ENCODE results near the gene OSBPL8. TPM values are rescaled to one million over a fixed set of nuclear protein-coding genes. Genes with fewer than 3 reads are reported as not detected.
"Not testable (repeated sequence)": the region's sequence is repeated elsewhere in the genome, so short reads cannot be mapped to it uniquely, and the experiment has no call there.

The OSBPL8 gene
- total RNA-seq, 2 experiments from 2014 or later = 69.8 to 73.7 TPM

DNA sequence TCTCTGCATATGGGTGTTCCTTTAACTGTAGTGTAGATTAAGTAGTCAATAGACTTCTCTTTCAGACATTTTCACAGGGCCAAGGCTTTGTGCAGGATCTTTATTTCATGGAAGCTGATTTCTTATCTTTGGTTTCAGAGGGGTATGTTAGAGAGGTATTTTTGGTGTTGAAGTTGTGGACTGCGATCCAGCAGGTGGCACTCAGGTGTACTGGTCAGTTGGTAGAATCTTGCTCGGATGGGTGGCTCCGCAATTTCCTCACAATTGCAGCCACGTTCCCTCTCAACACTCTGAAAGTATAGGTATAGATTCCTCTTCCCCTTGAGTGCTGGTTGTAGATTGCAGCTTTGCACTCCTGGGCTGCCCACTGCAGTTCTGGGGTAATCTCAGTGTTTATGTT is 44.3 kb downstream of the OSBPL8 start:
- Mint-ChIP-seq H3K36me3 (peaks cover 13% of the 10 kb centered on the region), H3K4me1 (ENCODE audit: low read depth) (peaks cover 27% of the 10 kb centered on the region), H3K9me3 (peaks cover 33% of the 10 kb centered on the region), H3K27ac (no peak overlapping the region), H3K27me3 (no peaks in the 10 kb centered on the region), H3K4me3 (no peak overlapping the region)
- DNase-seq = no peak
- ChIA-PET POLR2A (no interaction called here), CTCF (no interaction called here)
- intact Hi-C loops (cut with micrococcal nuclease) = no loop called here

DNA sequence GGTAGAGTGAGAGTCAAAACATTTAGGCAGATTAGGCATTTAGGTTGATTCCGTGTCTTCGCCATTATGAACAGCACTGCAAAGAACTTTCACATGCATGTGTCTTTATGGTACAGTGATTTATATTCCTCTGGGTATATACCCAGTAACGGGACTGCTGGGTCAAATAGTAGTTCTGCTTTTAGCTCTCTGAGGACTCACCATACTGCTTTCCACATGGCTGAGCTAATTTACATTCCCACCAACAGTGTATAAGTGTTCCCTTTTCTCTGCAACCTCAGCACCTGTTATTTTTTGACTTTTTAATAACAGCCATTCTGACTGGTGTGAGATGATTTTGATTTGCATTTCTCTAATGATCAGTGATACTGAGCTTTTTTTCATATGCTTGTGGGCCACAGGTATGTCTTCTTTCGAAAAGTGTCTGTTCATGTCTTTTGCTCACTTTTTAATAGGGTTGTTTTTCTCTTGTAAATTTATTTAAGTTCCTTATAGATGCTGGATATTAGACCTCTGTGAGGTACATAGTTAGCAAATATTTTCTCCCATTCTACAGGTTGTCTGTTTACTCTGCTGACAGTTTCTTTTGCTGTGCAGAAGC is 48.4 kb downstream of the OSBPL8 start:
- H3K4me1 Mint-ChIP-seq (ENCODE audit: low read depth); H3K36me3 Mint-ChIP-seq; intact Hi-C loops (cut with micrococcal nuclease); H3K27ac Mint-ChIP-seq; H3K4me3 Mint-ChIP-seq; DNase-seq; CTCF ChIA-PET; POLR2A ChIA-PET; H3K27me3 Mint-ChIP-seq: not testable (repeated sequence)
- H3K9me3 Mint-ChIP-seq = peaks cover 28% of the 10 kb centered on the region

DNA sequence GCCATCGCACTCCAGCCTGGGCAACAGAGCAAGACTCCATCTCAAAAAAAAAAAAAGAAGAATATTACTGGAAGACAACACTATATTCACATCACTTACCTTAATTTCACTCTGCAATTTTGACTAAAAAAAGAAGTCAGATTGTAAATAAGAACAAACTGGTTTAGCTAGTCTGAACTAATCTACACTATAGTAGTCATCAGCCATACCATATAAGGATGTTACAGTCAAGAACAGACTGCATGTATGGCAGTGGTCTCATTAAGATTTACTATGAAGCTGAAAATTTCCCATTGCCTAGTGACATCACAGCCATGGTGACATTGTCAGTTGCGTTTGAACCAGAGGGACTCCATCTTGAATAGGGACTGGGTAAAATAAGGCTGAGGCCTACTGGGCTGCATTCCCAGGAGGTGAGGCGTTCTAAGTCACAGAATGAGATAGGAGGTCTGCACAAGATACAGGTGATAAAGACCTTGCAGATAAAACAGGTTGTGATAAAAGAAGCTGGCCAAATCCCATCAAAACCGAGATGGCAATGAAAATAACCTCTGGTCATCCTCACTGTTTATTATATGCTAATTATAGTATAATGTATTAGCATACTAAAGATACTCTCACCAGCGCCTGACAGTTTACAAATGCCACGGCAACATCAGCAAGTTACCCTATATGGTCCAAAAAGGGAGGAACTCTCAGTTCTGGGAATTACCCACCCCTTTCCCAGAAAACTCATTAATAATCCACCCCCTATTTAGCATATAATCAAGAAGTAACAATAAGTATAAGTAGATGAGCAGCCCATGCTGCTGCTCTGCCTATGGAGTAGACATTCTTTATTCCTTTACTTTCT is 51.2 kb downstream of the OSBPL8 start:
- Mint-ChIP-seq H3K9me3 (peaks cover 21% of the 10 kb centered on the region), H3K27me3 (no peaks in the 10 kb centered on the region), H3K4me3 (no peak overlapping the region), H3K36me3 (peaks cover 11% of the 10 kb centered on the region), H3K4me1 (ENCODE audit: low read depth) (peaks cover 8% of the 10 kb centered on the region), H3K27ac (no peak overlapping the region)
- DNase-seq = no peak
- intact Hi-C loops (cut with micrococcal nuclease) = no loop called here
- ChIA-PET POLR2A (no interaction called here), CTCF (no interaction called here)

DNA sequence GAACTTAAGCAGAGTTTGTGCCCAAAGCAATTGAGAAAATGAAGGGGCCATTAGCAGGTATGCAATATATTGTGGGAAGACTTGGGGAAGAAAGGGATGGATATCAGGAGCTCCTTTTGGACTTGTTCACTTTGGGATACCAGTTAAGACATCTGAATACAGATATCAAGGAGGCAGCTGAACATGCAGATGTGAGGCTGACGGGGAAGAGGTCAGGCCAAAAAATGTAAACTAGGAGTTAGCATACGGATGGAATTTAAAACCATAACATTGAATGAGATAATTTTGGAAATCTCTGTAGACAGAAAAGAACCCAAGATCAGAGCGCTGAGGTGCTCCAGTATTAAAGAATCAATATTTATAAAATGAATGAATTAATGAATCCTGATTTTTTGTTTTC is 53.4 kb downstream of the OSBPL8 start:
- CTCF ChIA-PET = no interaction called here
- intact Hi-C loops (cut with micrococcal nuclease) = no loop called here
- Mint-ChIP-seq H3K4me1 (ENCODE audit: low read depth) (peaks cover 14% of the 10 kb centered on the region), H3K4me3 (no peak overlapping the region), H3K27ac (no peak overlapping the region), H3K27me3 (no peaks in the 10 kb centered on the region), H3K36me3 (peaks cover 16% of the 10 kb centered on the region), H3K9me3 (peaks cover 6% of the 10 kb centered on the region)
- DNase-seq = no peak
- POLR2A ChIA-PET = no interaction called here

DNA sequence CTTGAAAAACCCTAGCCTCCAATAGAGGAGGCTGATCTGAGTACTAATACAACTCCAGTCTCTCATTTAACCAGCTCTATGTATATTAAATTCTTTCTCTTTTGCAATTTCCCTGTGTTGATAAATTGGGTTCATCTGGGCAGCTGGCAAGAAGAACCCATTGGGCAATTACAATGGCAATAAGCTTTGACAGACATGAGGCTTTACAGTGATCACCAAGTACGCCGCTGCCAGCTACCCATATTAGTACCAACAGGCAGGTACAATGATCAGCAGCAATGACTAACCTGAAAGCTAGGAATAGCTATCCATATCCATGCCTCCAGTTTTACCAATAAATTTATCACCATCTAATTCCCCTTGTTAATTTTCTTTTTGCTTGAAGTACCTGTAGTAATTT is 54.5 kb downstream of the OSBPL8 start:
- no peak for DNase-seq
- H3K27me3 Mint-ChIP-seq = no peaks in the 10 kb centered on the region
- H3K36me3 Mint-ChIP-seq = peaks cover 16% of the 10 kb centered on the region
- H3K27ac Mint-ChIP-seq = no peak overlapping the region
- H3K4me1 Mint-ChIP-seq (ENCODE audit: low read depth) = peaks cover 11% of the 10 kb centered on the region
- no peak overlapping the region for H3K4me3 Mint-ChIP-seq
- peaks cover 4% of the 10 kb centered on the region for H3K9me3 Mint-ChIP-seq
- intact Hi-C loops (cut with micrococcal nuclease) = no loop called here
- ChIA-PET CTCF (no interaction called here), POLR2A (no interaction called here)

DNA sequence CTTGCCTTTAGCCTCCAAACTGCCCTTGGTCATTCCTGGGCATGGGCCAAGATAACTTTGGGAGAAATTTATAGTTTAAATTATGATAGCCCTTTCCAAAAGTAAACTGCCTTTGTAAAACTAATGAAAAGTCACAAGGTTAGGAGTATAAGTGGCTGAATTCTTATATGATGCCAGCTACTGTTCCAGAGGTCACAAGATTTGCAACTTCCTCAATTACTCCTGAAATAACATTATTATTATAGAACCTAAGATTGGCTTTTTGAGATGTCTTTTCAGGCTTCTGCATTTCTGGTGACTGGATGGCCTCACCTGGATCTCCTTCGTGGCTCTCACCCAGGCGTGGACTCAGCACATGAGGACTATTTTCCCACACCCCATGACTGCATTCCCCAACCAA is 55.0 kb downstream of the OSBPL8 start:
- CTCF ChIA-PET = no interaction called here
- intact Hi-C loops (cut with micrococcal nuclease) = no loop called here
- no peak for DNase-seq
- Mint-ChIP-seq H3K4me1 (ENCODE audit: low read depth) (peaks cover 11% of the 10 kb centered on the region), H3K4me3 (no peak overlapping the region), H3K27ac (no peak overlapping the region), H3K9me3 (peaks cover 4% of the 10 kb centered on the region), H3K27me3 (no peaks in the 10 kb centered on the region), H3K36me3 (peaks cover 18% of the 10 kb centered on the region)
- POLR2A ChIA-PET = no interaction called here

DNA sequence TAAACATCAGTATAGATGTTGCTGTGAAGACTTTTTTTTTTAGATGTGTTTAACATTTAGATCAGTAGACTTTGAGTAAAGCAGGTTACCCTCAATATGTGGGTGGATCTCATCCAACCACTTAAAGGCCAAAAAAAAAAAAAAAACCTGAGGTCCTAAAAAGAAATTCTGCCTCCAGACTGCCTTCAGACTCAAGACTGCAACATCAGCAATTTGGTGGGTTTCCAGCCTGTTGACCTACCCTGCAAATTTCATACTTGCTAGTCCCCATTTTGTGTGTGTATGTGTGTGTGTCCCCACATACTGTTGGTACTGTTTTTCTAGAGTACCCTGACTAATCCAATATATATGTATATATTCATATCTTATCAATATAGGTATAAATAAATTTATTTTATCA is 55.6 kb downstream of the OSBPL8 start:
- no peak for DNase-seq
- ChIA-PET POLR2A (interaction anchor here (1.0 kb wide), 1 partner anchor 55 kb away, joined by 4 read pairs; no protein-coding TSS in a partner anchor), CTCF (no interaction called here)
- no peak overlapping the region for H3K27ac Mint-ChIP-seq
- H3K27me3 Mint-ChIP-seq = no peaks in the 10 kb centered on the region
- H3K4me1 Mint-ChIP-seq (ENCODE audit: low read depth) = peaks cover 11% of the 10 kb centered on the region
- intact Hi-C loops (cut with micrococcal nuclease) = no loop called here
- H3K9me3 Mint-ChIP-seq = peaks cover 4% of the 10 kb centered on the region
- H3K4me3 Mint-ChIP-seq = no peak overlapping the region
- H3K36me3 Mint-ChIP-seq = peaks cover 18% of the 10 kb centered on the region

DNA sequence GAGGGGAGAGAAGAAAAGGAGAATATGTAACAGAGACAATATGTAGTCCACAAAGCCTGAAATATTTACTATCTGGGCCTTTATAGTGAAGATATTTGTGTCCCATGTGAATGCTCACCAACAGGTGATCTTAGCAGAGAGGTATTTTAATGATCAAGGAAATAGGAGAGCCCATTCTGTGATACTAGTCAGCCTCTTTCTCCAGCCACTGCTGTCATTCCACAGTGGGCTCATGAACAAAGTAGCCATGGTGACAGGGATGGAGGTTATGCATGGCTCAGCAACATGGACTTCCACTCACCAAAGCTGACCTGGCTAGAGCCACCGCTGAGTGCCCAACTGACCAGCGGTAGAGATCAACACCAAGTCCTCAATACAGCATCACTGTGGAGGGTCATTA is 58.2 kb downstream of the OSBPL8 start:
- no peak for DNase-seq
- no peak overlapping the region for H3K4me3 Mint-ChIP-seq
- ChIA-PET CTCF (no interaction called here), POLR2A (no interaction called here)
- no peak overlapping the region for H3K27ac Mint-ChIP-seq
- H3K9me3 Mint-ChIP-seq = peaks cover 4% of the 10 kb centered on the region
- peaks cover 18% of the 10 kb centered on the region for H3K36me3 Mint-ChIP-seq
- intact Hi-C loops (cut with micrococcal nuclease) = no loop called here
- H3K27me3 Mint-ChIP-seq = no peaks in the 10 kb centered on the region
- peaks cover 11% of the 10 kb centered on the region for H3K4me1 Mint-ChIP-seq (ENCODE audit: low read depth)

DNA sequence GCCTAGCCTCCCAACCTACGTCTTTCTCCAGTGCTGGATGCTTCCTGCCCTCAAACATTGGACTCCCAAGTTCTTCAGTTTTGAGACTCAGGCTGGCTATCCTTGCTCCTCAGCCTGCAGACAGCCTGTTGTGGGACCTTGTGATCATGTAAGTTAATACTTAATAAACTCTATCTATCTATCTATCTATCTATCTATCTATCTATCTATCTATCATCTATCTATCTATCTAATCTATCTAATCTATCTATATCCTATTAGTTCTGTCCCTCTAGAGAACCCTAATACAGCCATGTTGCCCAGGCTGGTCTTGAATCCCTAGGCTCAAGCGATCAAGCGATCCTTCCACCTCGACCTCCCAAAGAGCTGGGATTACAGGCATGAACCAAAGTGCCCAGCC is 60.4 kb downstream of the OSBPL8 start:
- H3K4me1 Mint-ChIP-seq (ENCODE audit: low read depth); H3K27me3 Mint-ChIP-seq; intact Hi-C loops (cut with micrococcal nuclease); DNase-seq; H3K27ac Mint-ChIP-seq; H3K4me3 Mint-ChIP-seq; POLR2A ChIA-PET: not testable (repeated sequence)
- Mint-ChIP-seq H3K9me3 (peaks cover 19% of the 10 kb centered on the region), H3K36me3 (peaks cover 29% of the 10 kb centered on the region)
- CTCF ChIA-PET = interaction anchor here (1.1 kb wide), 1 partner anchor 88 kb away, joined by 3 read pairs; no protein-coding TSS in a partner anchor

DNA sequence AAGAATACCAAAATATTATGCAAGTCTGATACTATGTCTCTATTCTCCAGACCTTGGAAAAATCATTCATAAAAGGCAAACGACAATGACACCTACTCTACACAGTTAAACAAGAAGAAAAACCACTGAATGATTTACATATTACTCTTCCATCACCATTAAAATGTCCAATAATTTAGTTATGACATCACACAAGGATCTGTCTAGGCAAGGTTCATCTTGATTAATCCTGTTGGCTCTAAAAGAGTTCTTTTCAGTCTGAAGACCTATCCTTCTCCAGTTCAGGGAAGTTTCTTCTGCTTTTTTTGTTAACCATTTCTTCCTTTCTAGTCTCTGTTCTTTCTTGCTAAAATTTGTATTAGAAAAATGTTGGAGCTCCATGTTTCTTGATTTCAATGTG is 64.0 kb downstream of the OSBPL8 start:
- Mint-ChIP-seq H3K4me1 (ENCODE audit: low read depth) (peaks cover 6% of the 10 kb centered on the region), H3K27me3 (no peaks in the 10 kb centered on the region), H3K27ac (no peak overlapping the region), H3K9me3 (peaks cover 30% of the 10 kb centered on the region), H3K4me3 (no peak overlapping the region), H3K36me3 (peaks cover 31% of the 10 kb centered on the region)
- intact Hi-C loops (cut with micrococcal nuclease) = no loop called here
- CTCF ChIA-PET = interaction anchor here (1.0 kb wide), 1 partner anchor 91 kb away, joined by 3 read pairs; no protein-coding TSS in a partner anchor
- DNase-seq = no peak
- POLR2A ChIA-PET = no interaction called here

DNA sequence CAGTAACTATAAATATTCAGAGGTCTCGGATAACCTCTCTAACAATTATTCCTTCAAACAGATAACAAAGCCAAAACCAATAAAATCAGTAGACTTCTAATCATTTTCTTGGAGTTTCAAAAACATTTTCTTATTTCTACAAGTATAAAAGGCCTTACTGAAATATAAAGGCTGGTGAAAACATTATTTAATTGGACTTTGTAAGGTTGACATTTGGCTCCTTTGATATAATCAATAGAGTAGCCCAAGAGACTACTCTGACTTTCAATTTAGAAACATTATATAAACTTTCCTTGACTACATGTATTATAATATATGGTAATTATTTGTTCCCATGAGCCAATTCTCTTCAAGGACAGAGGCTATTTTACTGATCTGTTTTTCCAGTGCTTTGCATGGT is 68.3 kb downstream of the OSBPL8 start:
- no peak for DNase-seq
- Mint-ChIP-seq H3K27me3 (no peaks in the 10 kb centered on the region), H3K36me3 (peaks cover 35% of the 10 kb centered on the region), H3K4me3 (no peak overlapping the region), H3K9me3 (peaks cover 30% of the 10 kb centered on the region), H3K27ac (no peak overlapping the region), H3K4me1 (ENCODE audit: low read depth) (peaks cover 25% of the 10 kb centered on the region)
- ChIA-PET CTCF (no interaction called here), POLR2A (no interaction called here)
- intact Hi-C loops (cut with micrococcal nuclease) = no loop called here

DNA sequence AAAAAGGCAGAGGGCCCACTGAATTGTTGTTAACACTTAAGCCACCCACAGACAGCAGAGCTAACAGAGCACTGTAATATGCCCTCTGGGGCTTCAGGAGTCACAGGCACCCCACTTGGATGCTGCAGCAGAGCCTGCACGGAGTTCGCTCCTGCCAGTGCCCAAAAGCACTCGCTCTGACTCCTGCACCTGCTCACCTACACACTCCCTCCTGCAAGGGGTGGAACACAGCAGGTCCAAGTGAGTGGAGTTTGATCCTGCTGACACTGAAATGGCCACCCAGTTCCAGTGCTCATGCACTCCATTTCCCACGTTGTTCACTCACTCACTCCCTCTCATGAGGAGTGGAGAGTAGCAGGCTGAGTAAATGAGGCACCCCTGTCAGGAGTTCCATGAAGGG is 68.8 kb downstream of the OSBPL8 start:
- POLR2A ChIA-PET = no interaction called here
- intact Hi-C loops (cut with micrococcal nuclease) = no loop called here
- Mint-ChIP-seq H3K4me3 (no peak overlapping the region), H3K27me3 (no peaks in the 10 kb centered on the region), H3K4me1 (ENCODE audit: low read depth) (peaks cover 25% of the 10 kb centered on the region), H3K27ac (no peak overlapping the region), H3K9me3 (peaks cover 26% of the 10 kb centered on the region), H3K36me3 (peaks cover 30% of the 10 kb centered on the region)
- no peak for DNase-seq
- CTCF ChIA-PET = no interaction called here

DNA sequence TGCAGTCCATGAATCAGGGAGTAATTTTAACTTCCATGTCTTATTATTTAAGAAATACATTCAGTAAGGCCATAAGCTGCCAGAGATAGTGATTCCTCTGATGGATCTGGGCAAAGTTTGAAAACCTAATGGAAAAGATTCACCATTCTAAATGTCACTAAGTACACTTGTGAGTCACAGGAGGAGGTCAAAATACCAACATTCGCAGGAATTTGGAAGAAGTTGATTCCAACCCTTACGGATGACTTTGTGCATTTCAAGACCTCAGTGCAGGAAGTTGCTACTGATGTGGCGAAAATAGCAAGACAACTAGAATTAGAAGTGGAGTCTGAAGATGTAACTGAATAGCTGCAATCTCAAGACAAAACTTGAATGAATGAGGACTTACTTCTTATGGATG is 69.8 kb downstream of the OSBPL8 start:
- Mint-ChIP-seq H3K4me3 (no peak overlapping the region), H3K4me1 (ENCODE audit: low read depth) (peaks cover 25% of the 10 kb centered on the region), H3K27me3 (no peaks in the 10 kb centered on the region), H3K9me3 (peaks cover 21% of the 10 kb centered on the region), H3K36me3 (peaks cover 21% of the 10 kb centered on the region), H3K27ac (no peak overlapping the region)
- ChIA-PET CTCF (no interaction called here), POLR2A (no interaction called here)
- DNase-seq = no peak
- intact Hi-C loops (cut with micrococcal nuclease) = loop anchor here (5.0 kb wide), 1 partner anchor 33 kb away; no protein-coding TSS in a partner anchor

Data from activated CD4-positive, alpha-beta memory T cell treated with anti-CD3 and anti-CD28 coated beads for 36 hours (primary cell).